Ishikawa (cell line): Measurements from ENCODE around the gene TEAD1.

ENCODE experiments used
- CEBPB ChIP-seq: IDR thresholded peaks from 2 replicates; pipeline ENCODE4 v1.6.1; 2012
- CREB1 ChIP-seq: IDR thresholded peaks from 2 replicates; pipeline ENCODE4 v1.6.1; 2012; ENCODE audit warnings: low read depth
- EGR1 ChIP-seq: IDR thresholded peaks from 2 replicates; pipeline ENCODE4 v1.6.1; 2012
- EP300 ChIP-seq: IDR thresholded peaks from 2 replicates; pipeline ENCODE4 v1.6.1; 2012; ENCODE audit warnings: borderline replicate concordance
- FOXM1 ChIP-seq: IDR thresholded peaks from 2 replicates; pipeline ENCODE4 v1.6.1; 2012; ENCODE audit warnings: low read depth, borderline replicate concordance
- NFIC ChIP-seq: IDR thresholded peaks from 2 replicates; pipeline ENCODE4 v1.6.1; 2012
- RAD21 ChIP-seq: IDR thresholded peaks from 2 replicates; pipeline ENCODE4 v1.6.1; 2012; ENCODE audit warnings: low read depth
- TAF1 ChIP-seq: IDR thresholded peaks from 2 replicates; pipeline ENCODE4 v1.6.1; 2012; ENCODE audit warnings: low read depth, mild to moderate bottlenecking
- TCF12 ChIP-seq: IDR thresholded peaks from 2 replicates; pipeline ENCODE4 v1.6.1; 2012; ENCODE audit warnings: low read depth
- TEAD4 ChIP-seq: IDR thresholded peaks from 2 replicates; pipeline ENCODE4 v1.6.1; 2012
- YY1 ChIP-seq: IDR thresholded peaks from 2 replicates; pipeline ENCODE4 v1.6.1; 2012; ENCODE audit warnings: low read depth
- ZBTB7A ChIP-seq: IDR thresholded peaks from 2 replicates; pipeline ENCODE4 v1.6.1; 2012; ENCODE audit warnings: low read depth
- TF ChIP-seq, protein P1 (sequence below): IDR thresholded peaks from 2 replicates; pipeline ENCODE4 v1.6.1; 2012
- TF ChIP-seq, protein P2 (sequence below): IDR thresholded peaks from 2 replicates; pipeline ENCODE4 v1.6.1; 2012
- TF ChIP-seq, protein P3 (sequence below): IDR thresholded peaks from 2 replicates; pipeline ENCODE4 v1.6.1; 2012; ENCODE audit warnings: low read depth, mild to moderate bottlenecking

TEAD1 gene

DNA sequence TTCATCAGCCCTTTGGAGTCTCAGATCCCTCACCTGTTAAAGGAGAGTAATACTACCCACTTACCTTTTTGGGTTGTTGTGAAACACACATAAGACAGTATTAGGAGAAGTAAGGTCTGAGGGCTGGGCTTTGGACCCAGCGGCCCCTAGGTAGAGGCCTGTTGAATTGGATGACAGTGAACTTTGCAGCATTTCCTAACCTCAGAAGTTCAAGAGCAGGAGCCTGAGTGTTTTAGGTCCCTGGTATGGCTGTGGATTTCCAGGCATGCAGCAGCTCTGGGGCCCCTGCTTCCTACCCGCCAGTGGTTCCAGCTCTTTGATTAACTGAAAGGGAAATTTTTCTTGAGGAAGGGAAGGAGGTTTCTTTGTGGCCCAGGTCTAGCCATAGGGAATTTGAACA is 58.9 kb downstream of the TEAD1 start:
- TF ChIP-seq TEAD4: no peak
- no peak for TF ChIP-seq TAF1
- no peak for TF ChIP-seq EP300
- TF ChIP-seq NFIC: no peak
- no peak for TF ChIP-seq CREB1
- TF ChIP-seq, protein P1, sequence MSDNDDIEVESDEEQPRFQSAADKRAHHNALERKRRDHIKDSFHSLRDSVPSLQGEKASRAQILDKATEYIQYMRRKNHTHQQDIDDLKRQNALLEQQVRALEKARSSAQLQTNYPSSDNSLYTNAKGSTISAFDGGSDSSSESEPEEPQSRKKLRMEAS: no peak
- TF ChIP-seq TCF12: no peak
- no peak for TF ChIP-seq ZBTB7A
- TF ChIP-seq EGR1: no peak
- TF ChIP-seq, protein P2, sequence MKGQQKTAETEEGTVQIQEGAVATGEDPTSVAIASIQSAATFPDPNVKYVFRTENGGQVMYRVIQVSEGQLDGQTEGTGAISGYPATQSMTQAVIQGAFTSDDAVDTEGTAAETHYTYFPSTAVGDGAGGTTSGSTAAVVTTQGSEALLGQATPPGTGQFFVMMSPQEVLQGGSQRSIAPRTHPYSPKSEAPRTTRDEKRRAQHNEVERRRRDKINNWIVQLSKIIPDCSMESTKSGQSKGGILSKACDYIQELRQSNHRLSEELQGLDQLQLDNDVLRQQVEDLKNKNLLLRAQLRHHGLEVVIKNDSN: no peak
- no peak for TF ChIP-seq RAD21
- no peak for TF ChIP-seq YY1
- no peak for TF ChIP-seq CEBPB
- TF ChIP-seq, protein P3, sequence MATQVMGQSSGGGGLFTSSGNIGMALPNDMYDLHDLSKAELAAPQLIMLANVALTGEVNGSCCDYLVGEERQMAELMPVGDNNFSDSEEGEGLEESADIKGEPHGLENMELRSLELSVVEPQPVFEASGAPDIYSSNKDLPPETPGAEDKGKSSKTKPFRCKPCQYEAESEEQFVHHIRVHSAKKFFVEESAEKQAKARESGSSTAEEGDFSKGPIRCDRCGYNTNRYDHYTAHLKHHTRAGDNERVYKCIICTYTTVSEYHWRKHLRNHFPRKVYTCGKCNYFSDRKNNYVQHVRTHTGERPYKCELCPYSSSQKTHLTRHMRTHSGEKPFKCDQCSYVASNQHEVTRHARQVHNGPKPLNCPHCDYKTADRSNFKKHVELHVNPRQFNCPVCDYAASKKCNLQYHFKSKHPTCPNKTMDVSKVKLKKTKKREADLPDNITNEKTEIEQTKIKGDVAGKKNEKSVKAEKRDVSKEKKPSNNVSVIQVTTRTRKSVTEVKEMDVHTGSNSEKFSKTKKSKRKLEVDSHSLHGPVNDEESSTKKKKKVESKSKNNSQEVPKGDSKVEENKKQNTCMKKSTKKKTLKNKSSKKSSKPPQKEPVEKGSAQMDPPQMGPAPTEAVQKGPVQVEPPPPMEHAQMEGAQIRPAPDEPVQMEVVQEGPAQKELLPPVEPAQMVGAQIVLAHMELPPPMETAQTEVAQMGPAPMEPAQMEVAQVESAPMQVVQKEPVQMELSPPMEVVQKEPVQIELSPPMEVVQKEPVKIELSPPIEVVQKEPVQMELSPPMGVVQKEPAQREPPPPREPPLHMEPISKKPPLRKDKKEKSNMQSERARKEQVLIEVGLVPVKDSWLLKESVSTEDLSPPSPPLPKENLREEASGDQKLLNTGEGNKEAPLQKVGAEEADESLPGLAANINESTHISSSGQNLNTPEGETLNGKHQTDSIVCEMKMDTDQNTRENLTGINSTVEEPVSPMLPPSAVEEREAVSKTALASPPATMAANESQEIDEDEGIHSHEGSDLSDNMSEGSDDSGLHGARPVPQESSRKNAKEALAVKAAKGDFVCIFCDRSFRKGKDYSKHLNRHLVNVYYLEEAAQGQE: no peak
- TF ChIP-seq FOXM1: no peak

DNA sequence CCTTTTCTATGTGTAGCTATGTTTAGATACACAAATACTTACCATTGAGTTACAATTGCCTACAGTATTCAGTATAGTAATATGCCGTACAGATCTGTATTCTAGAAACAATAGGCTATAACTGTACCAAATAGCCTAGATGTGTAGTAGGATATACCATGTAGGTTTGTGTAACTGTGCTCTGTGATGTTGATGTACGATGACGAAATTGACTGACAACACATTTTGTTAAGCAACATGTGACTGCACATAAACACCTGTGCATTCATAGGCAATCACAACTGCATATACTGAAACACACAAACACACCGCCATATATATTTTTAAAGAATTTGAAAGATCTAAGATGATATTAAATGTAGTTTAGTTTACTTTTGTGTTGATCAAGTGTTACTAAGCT is 60.4 kb downstream of the TEAD1 start:
- TF ChIP-seq TCF12: no peak
- TF ChIP-seq CREB1: no peak
- TF ChIP-seq, protein P3: no peak
- no peak for TF ChIP-seq FOXM1
- TF ChIP-seq RAD21: no peak
- no peak for TF ChIP-seq EGR1
- TF ChIP-seq TAF1: no peak
- TF ChIP-seq EP300: no peak
- TF ChIP-seq YY1: no peak
- no peak for TF ChIP-seq NFIC
- no peak for TF ChIP-seq CEBPB
- TF ChIP-seq, protein P2: no peak
- TF ChIP-seq ZBTB7A: no peak
- TF ChIP-seq TEAD4: no peak

DNA sequence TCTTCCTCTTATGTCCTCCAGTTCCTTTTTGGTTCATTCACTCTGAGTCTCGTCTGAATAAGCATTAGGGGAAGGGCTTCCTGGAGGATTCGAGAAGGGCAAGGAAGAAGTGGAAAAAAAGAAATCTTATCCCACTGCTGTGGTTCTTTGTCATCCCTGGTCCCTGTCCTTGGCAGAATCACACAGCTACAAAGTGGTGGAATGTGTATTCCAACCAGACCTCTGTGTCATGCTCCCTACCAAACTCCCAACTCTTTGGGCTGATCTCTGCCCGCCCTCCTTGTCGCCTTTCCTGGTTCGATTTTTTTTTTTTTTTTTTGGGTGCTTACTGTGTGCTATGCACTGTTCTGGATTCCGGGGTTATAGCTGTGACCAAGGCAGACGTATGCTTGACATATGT is 61.0 kb downstream of the TEAD1 start:
- TF ChIP-seq, protein P3: no peak

DNA sequence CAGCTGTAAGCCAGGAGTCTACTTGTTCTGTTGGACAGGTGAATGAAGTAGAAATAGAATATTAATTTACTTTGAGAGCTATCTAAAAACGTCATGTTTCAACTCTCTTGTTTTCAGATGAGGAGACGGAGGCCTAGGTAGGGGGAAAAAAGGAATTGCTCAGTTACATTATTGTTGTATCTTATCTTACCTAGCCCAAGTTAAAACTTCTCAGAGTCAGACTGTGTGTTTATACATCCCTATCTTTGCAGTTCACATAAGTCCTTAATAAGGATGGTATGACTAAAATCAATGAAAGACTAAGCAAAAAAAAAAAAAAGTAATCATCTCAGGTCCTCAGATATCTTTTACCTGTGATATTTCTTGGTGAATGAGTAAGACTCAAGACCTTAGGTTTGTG is 62.8 kb downstream of the TEAD1 start:
- TF ChIP-seq ZBTB7A (no peak), TCF12 (no peak), CEBPB (no peak), EGR1 (no peak), CREB1 (no peak), RAD21 (no peak), YY1 (no peak), TAF1 (no peak), FOXM1 (no peak), TEAD4 (no peak), EP300 (no peak), NFIC (no peak)
- TF ChIP-seq, protein P1: no peak
- TF ChIP-seq, protein P2: no peak
- TF ChIP-seq, protein P3: no peak
